SU-DHL-6 (cell line): ENCODE results near the gene SLC44A3.

Source experiments
- H2AFZ ChIP-seq: fragments of 200-600 bp; sonication (generic); 2 replicates; pipeline ENCODE4 v1.6.1; 2014; ENCODE audit warnings: low read depth, mild to moderate bottlenecking, moderate library complexity, mixed read lengths, antibody characterized with exemption, low read length; ENCODE audit not compliant: severe bottlenecking
- H3F3A ChIP-seq: fragments of 200-600 bp; shearing (Covaris generic); 2 replicates; pipeline ENCODE4 v1.6.0; 2016; ENCODE audit warnings: antibody characterized with exemption, mild to moderate bottlenecking; ENCODE audit not compliant: insufficient read depth
- H3K27ac ChIP-seq: fragments of 200-600 bp; sonication (generic); 2 replicates; pipeline ENCODE4 v1.5.1; 2016; ENCODE audit warnings: low read depth, mild to moderate bottlenecking, low read length, moderate library complexity, mixed read lengths
- H3K27me3 ChIP-seq: fragments of 200-600 bp; sonication (generic), shearing (Covaris generic); 2 replicates; pipeline ENCODE4 v1.6.0; 2014; ENCODE audit warnings: mild to moderate bottlenecking, low read length
- H3K36me3 ChIP-seq: fragments of 200-600 bp; sonication (generic); 2 replicates; pipeline ENCODE4 v1.6.1; 2014; ENCODE audit warnings: mild to moderate bottlenecking, low read length, mixed read lengths
- H3K4me2 ChIP-seq: fragments of 300-600, 200-600 bp; shearing (Covaris generic), sonication (generic); 2 replicates; pipeline ENCODE4 v1.6.0; 2014; ENCODE audit warnings: low read length, low read depth, mild to moderate bottlenecking; ENCODE audit not compliant: poor library complexity, severe bottlenecking
- H3K4me3 ChIP-seq: fragments of 200-600 bp; sonication (generic); 2 replicates; pipeline ENCODE4 v1.5.1; 2014; ENCODE audit warnings: antibody characterized with exemption, low read length, mild to moderate bottlenecking, mixed read lengths; ENCODE audit not compliant: insufficient read depth, poor library complexity, severe bottlenecking
- H3K79me2 ChIP-seq: fragments of 200-600 bp; sonication (generic); 2 replicates; pipeline ENCODE4 v1.6.1; 2014; ENCODE audit warnings: mild to moderate bottlenecking, low read length, moderate library complexity; ENCODE audit not compliant: insufficient read depth
- H3K9ac ChIP-seq: fragments of 200-600 bp; sonication (generic); 2 replicates; pipeline ENCODE4 v1.7.0; 2014; ENCODE audit warnings: mild to moderate bottlenecking, low read length
- H3K9me2 ChIP-seq: fragments of 200-600 bp; sonication (generic); replicated peaks from 2 replicates; pipeline ENCODE4 v1.6.1; 2014; ENCODE audit warnings: low read length; ENCODE audit not compliant: insufficient read depth
- H3K9me3 ChIP-seq: fragments of 200-600 bp; sonication (generic); 2 replicates; pipeline ENCODE4 v1.6.1; 2014; ENCODE audit warnings: low read length, mixed read lengths; ENCODE audit not compliant: insufficient read depth
- H4K20me1 ChIP-seq: fragments of 200-600 bp; sonication (generic); 2 replicates; pipeline ENCODE4 v1.6.1; 2014; ENCODE audit warnings: low read depth, mild to moderate bottlenecking, antibody characterized with exemption, low read length, moderate library complexity, mixed read lengths
- CTCF ChIP-seq: fragments of 200-600 bp; sonication (generic); IDR thresholded peaks from one replicate; pipeline ENCODE4 v1.5.1; 2017; ENCODE audit warnings: antibody characterized with exemption, mild to moderate bottlenecking, low read length, moderate library complexity; ENCODE audit not compliant: insufficient read depth, poor library complexity, severe bottlenecking
- EZH2phosphoT487 ChIP-seq: fragments of 200-600 bp; sonication (generic), shearing (Covaris generic); conservative IDR thresholded peaks from 2 replicates; pipeline ENCODE4 v1.6.1; 2018; ENCODE audit warnings: mild to moderate bottlenecking, antibody characterized with exemption, low read length, moderate library complexity, mixed read lengths

Gene SLC44A3

GRCh38 chr1:94799206-94799605 is 21.0 kb upstream of the SLC44A3 start:
- H3F3A ChIP-seq = no peaks in the 10 kb centered on the region
- H3K36me3 ChIP-seq = no peaks in the 10 kb centered on the region
- no peaks in the 10 kb centered on the region for H3K79me2 ChIP-seq
- TF ChIP-seq CTCF = no peak
- TF ChIP-seq EZH2phosphoT487 = no peak
- no peaks in the 10 kb centered on the region for H3K27me3 ChIP-seq
- no peak overlapping the region for H2AFZ ChIP-seq
- no peak overlapping the region for H3K27ac ChIP-seq
- no peaks in the 10 kb centered on the region for H3K9me3 ChIP-seq
- no peaks in the 10 kb centered on the region for H3K9me2 ChIP-seq
- no peak overlapping the region for H3K9ac ChIP-seq
- no peaks in the 10 kb centered on the region for H4K20me1 ChIP-seq
- H3K4me2 ChIP-seq = no peak overlapping the region
- no peak overlapping the region for H3K4me3 ChIP-seq

DNA sequence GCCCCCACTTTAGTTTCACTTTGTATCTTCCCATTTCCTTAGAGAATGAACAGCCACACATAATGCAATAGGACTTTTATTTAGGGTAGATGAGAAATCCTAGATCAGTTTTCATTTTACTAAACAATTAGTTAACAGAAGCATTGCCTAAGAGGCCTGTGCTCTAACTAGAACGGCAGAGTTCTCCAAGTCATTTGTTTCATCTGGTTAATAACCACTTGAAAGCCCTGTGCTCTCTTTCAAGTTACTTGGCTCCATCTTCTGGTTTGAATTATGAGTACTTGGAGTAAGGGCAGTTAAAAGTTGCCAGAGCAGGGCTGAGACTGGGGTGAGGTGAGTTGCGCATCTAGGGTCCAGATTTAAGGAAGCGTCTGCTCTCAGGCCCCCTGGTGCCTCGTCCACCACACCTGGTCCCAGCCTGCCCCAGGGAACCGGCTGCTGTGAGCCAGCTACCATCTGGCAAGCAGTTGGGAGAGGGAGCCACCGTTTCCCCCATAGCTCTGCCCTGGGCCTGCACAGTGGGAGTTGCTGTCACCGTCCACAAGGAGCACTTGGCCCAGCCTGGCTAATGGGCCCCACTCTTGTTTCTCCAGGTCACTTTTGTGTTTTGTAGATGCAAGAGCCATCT is 18.1 kb upstream of the SLC44A3 start:
- H3K79me2 ChIP-seq = no peaks in the 10 kb centered on the region
- H3K4me2 ChIP-seq = peak overlapping the region; percentile 21
- no peaks in the 10 kb centered on the region for H4K20me1 ChIP-seq
- H3K9me3 ChIP-seq = no peaks in the 10 kb centered on the region
- H2AFZ ChIP-seq = no peak overlapping the region
- H3K9me2 ChIP-seq = no peaks in the 10 kb centered on the region
- no peaks in the 10 kb centered on the region for H3K36me3 ChIP-seq
- no peaks in the 10 kb centered on the region for H3K27me3 ChIP-seq
- H3K4me3 ChIP-seq = no peak overlapping the region
- TF ChIP-seq EZH2phosphoT487 = no peak
- TF ChIP-seq CTCF = no peak
- H3F3A ChIP-seq = no peaks in the 10 kb centered on the region
- H3K9ac ChIP-seq = no peak overlapping the region
- H3K27ac ChIP-seq = no peak overlapping the region

GRCh38 chr1:94803106-94803505 is 17.1 kb upstream of the SLC44A3 start:
- H2AFZ ChIP-seq = no peak overlapping the region
- H3K36me3 ChIP-seq = no peaks in the 10 kb centered on the region
- H3K9me3 ChIP-seq = no peaks in the 10 kb centered on the region
- TF ChIP-seq EZH2phosphoT487 (no peak), CTCF (no peak)
- H3K9me2 ChIP-seq = no peaks in the 10 kb centered on the region
- H3F3A ChIP-seq = no peaks in the 10 kb centered on the region
- H3K27me3 ChIP-seq = no peaks in the 10 kb centered on the region
- no peaks in the 10 kb centered on the region for H3K79me2 ChIP-seq
- no peak overlapping the region for H3K27ac ChIP-seq
- no peaks in the 10 kb centered on the region for H4K20me1 ChIP-seq
- no peak overlapping the region for H3K4me3 ChIP-seq
- no peak overlapping the region for H3K9ac ChIP-seq
- H3K4me2 ChIP-seq = no peak overlapping the region
